Spleen (tissue), 11 donors: ENCODE data around the gene CDH7. TPM values are rescaled to one million over a fixed set of nuclear protein-coding genes. Genes with fewer than 3 reads are reported as not detected.

Experiments used
- DNase-seq: peaks from one replicate; pipeline ENCODE4 v3.0.0-alpha.2; 2020
- H3K27ac ChIP-seq, 8 donors: fragments of 200-600 bp; sonication (generic) in 7 of 8; 1 replicate in 4 of 8; 2 replicates in 4 of 8; pipeline versions ENCODE4 v1.5.0 to v1.8.0; 2016 to 2021; ENCODE audit warnings: inconsistent platforms in 4 of 8, mild to moderate bottlenecking in 4 of 8, moderate library complexity in 1 of 8
- H3K27me3 ChIP-seq, 7 donors: fragments of 200-600 bp; sonication (generic) in 6 of 7; replicated peaks in 1 of 7; 1 replicate in 4 of 7; 2 replicates in 3 of 7; pipeline versions ENCODE4 v1.5.0 to v1.8.0; 2016 to 2021; ENCODE audit warnings: inconsistent platforms in 3 of 7, mild to moderate bottlenecking in 1 of 7
- H3K36me3 ChIP-seq, 6 donors: fragments of 200-600 bp; sonication (generic) in 5 of 6; 1 replicate in 4 of 6; 2 replicates in 2 of 6; pipeline versions ENCODE4 v1.5.0 to v1.8.0; 2016 to 2021; ENCODE audit warnings: inconsistent platforms in 2 of 6
- H3K4me1 ChIP-seq, 6 donors: fragments of 200-600 bp; sonication (generic) in 5 of 6; 1 replicate in 3 of 6; 2 replicates in 3 of 6; pipeline versions ENCODE4 v1.5.0 to v1.8.0; 2016 to 2021; ENCODE audit warnings: inconsistent platforms in 3 of 6
- H3K4me3 ChIP-seq, 8 donors: fragments of 200-600 bp; sonication (generic) in 7 of 8; 1 replicate in 4 of 8; 2 replicates in 4 of 8; pipeline versions ENCODE4 v1.5.0 to v1.8.0; 2016 to 2021; ENCODE audit warnings: inconsistent platforms in 4 of 8, mild to moderate bottlenecking in 4 of 8, moderate library complexity in 2 of 8
- H3K9me3 ChIP-seq, 8 donors: fragments of 200-600 bp; sonication (generic) in 7 of 8; 1 replicate in 4 of 8; 2 replicates in 4 of 8; pipeline versions ENCODE4 v1.5.0 to v1.8.0; 2016 to 2021; ENCODE audit warnings: inconsistent platforms in 4 of 8
- POLR2A ChIP-seq, 3 donors: fragments of 450-650 bp; IDR thresholded peaks; one replicate each; pipeline ENCODE4 v1.5.1; 2017; ENCODE audit warnings: antibody characterized with exemption in 3 of 3, mild to moderate bottlenecking in 1 of 3
- POLR2AphosphoS5 ChIP-seq, 3 donors: sonication (generic); formaldehyde crosslinking; IDR thresholded peaks; one replicate each; pipeline ENCODE4 v1.5.1; 2017; ENCODE audit warnings: antibody characterized with exemption in 3 of 3
- WGBS, 5 donors: extraction: QIAGEN DNeasy Blood & Tissue Kit in 3 of 5; methylation state at CpG; one replicate each; pipeline versions ENCODE4 v1.1.5 to v1.1.7; 2013 to 2018; 5-methylcytosine and 5-hydroxymethylcytosine counted together
- intact Hi-C: fragments of 100-400 bp; cut with DNase I; formaldehyde crosslinking; loops from one replicate; pipeline ENCODE4 v1.15.0; 2023; ENCODE audit warnings: low total_unique reads
- polyA plus RNA-seq, 3 donors: library from polyadenylated mRNA; stranded (reverse); fragments of 200-250 nt; gene quantifications; one replicate each; pipeline ENCODE4 v1.2.1, GENCODE V29; 2013
- total RNA-seq, 7 donors: library from RNA; depleted of rRNA in 3 of 7; stranded (reverse); fragments of >200 nt in 3 of 7; fragmentation: NEBNext Ultra II Directional in 4 of 7; extraction: Animal tissue kit (Norgen Biotek cat#: 25700) in 4 of 7; gene quantifications; one replicate each; pipeline versions ENCODE4 v1.1.0 to v1.2.1, GENCODE V29; 2016 to 2021
- TF ChIP-seq, protein P1 (sequence below), 11 experiments: fragments of 200-600 bp in 7 of 11; fragments of 450-650 bp in 4 of 11; sonication (generic) in 4 of 11; IDR thresholded peaks in 8 of 11; conservative IDR thresholded peaks in 3 of 11; 1 replicate in 7 of 11; 2 replicates in 4 of 11; pipeline versions ENCODE4 v1.4.0 to v1.8.0; 2016 to 2021; ENCODE audit warnings: antibody characterized with exemption in 11 of 11, inconsistent platforms in 4 of 11, mild to moderate bottlenecking in 1 of 11
- donor health status: healthy with polysubstance abuse.
- donor health status: DM: no; HTN: no; CAD: no; lungs with moderate emphysema.
- donor health status: DM: no; HTN: no; CAD: no.
- donor health status: Bipolar disorder and iron deficiency.
- donor health status: healthy.
- donor health status: DM: no; HTN: no; CAD: no.
- donor health status: DM: yes; HTN: yes; CAD: no.

Gene CDH7
- total and polyA plus RNA-seq, 10 donors: under 0.01 to 0.09 (median 0.06) TPM; not detected in 6

DNA sequence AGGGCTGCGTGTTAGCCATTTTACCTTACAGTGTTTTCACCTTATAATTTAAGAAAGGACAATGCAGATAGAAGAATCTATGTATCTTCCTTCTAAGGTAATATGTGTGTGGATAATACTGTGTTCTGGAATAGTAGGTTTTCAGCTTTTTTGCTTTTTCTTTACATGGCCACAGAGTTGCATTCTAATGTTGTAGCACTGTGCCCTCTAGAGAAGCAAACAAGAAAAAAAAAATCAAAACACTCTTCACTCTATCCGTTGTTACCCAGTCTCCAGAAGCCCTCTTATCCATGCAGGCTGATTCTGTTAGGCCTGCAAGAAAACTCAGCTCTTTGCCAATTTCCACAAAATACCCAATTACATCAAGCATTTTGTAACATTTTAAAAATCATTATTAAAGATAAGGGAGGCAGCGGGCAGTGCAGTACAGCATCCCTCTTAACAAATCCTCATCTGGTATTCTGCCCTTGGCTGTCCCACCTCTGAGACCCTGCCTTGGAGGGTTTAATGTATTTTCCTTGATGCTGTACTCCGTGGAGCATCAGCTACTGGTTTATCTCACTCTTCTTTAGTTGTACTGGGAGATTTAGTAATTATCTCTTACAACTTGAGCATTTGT, 41.8 kb downstream of the CDH7 start:
- Histone ChIP-seq H3K27me3 (no peaks in the 10 kb centered on the region), H3K27ac (no peak overlapping the region), H3K4me3 (no peak overlapping the region), H3K4me1 (no peaks in the 10 kb centered on the region), H3K36me3 (no peaks in the 10 kb centered on the region), H3K9me3 (no peaks in the 10 kb centered on the region)
- DNase-seq: no peak
- TF ChIP-seq POLR2A (IDR thresholded peaks at IDR 0.05) (no peak), POLR2AphosphoS5 (IDR thresholded peaks at IDR 0.05) (no peak)
- TF ChIP-seq, protein P1, sequence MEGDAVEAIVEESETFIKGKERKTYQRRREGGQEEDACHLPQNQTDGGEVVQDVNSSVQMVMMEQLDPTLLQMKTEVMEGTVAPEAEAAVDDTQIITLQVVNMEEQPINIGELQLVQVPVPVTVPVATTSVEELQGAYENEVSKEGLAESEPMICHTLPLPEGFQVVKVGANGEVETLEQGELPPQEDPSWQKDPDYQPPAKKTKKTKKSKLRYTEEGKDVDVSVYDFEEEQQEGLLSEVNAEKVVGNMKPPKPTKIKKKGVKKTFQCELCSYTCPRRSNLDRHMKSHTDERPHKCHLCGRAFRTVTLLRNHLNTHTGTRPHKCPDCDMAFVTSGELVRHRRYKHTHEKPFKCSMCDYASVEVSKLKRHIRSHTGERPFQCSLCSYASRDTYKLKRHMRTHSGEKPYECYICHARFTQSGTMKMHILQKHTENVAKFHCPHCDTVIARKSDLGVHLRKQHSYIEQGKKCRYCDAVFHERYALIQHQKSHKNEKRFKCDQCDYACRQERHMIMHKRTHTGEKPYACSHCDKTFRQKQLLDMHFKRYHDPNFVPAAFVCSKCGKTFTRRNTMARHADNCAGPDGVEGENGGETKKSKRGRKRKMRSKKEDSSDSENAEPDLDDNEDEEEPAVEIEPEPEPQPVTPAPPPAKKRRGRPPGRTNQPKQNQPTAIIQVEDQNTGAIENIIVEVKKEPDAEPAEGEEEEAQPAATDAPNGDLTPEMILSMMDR (IDR thresholded peaks at IDR 0.05 in 8 of 11, conservative IDR thresholded peaks at IDR 0.05 in 3 of 11): no peak
- WGBS, 5 donors: 68 to 83% (median 72%) methylated on average over 4 of the region's 4 CpGs
- intact Hi-C loops: no loop called here

DNA sequence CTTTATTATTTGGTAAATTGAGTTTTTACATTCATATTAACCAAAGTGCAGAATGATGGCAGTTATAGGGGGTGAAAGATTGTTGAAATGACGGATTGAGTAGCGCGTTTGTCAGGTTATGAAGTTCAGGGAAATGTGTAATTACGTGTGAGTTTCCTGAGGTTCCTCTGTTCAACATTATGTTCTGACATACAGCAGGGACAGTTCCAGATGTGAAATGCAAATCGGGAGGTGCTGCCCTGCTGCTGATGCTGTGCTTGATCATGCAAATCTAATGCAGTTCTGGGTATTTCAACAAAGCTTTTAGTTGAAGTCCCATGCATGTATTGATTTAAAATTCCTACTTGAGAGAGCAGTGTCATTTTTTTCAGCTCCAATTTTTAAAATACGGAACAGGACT, 57.9 kb downstream of the CDH7 start:
- no peak overlapping the region for H3K4me3 ChIP-seq
- no peaks in the 10 kb centered on the region for H3K27me3 ChIP-seq
- WGBS, 5 donors: 39 to 74% (median 64%) methylated on average over 6 of the region's 6 CpGs

DNA sequence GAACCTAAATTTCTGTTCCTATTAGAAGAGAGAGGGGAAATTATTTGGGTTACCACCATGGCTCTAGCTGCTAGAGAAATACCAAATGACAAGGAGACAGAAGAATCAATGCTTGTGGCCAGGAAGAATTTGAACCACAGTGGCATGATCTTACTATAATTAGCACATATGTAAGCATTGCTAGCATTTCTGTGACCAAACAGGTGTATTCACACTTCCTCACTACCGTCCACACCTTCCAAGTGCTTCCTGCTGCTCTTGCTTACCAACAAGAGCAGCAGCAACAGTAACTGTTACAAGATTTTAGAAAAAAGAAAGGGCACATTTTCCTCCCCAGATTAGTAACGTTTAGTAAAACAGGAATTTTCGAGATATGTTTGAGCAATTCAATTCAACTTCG, 60.5 kb downstream of the CDH7 start:
- intact Hi-C loops: no loop called here
- Histone ChIP-seq H3K36me3 (no peaks in the 10 kb centered on the region), H3K27ac (no peak overlapping the region)

More for the DNA sequence above, 57.9 kb downstream of the CDH7 start:
- H3K27ac ChIP-seq: no peak overlapping the region
- no peak for DNase-seq
- no peaks in the 10 kb centered on the region for H3K36me3 ChIP-seq
- TF ChIP-seq POLR2AphosphoS5 (IDR thresholded peaks at IDR 0.05) (no peak), POLR2A (IDR thresholded peaks at IDR 0.05) (no peak)
- TF ChIP-seq, protein P1 (IDR thresholded peaks at IDR 0.05 in 8 of 11, conservative IDR thresholded peaks at IDR 0.05 in 3 of 11): no peak
- no peaks in the 10 kb centered on the region for H3K4me1 ChIP-seq
- no peaks in the 10 kb centered on the region for H3K9me3 ChIP-seq
- intact Hi-C loops: no loop called here

DNA sequence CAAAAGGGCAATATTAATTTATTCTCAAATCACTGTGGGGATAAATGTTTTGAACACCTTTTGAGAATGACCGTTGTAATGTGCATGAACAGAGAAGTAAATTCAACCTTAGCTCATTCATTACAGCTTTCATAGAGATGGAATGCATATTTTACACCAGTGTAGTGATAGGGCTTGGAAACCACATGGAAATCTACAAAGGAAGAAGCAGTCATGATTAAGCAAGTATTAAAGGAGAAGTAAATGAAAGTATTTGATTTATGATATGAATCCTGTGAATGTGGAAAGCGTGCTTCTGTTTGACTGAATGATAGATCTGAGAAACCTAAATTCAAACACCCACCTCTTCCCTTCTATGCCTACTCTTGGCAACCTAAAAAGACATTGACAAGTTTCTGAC, 64.7 kb downstream of the CDH7 start:
- 26 to 47% (median 29%) methylated on average over 2 of the region's 2 CpGs for WGBS, 5 donors
- no peaks in the 10 kb centered on the region for H3K4me1 ChIP-seq
- no peaks in the 10 kb centered on the region for H3K36me3 ChIP-seq
- no peak overlapping the region for H3K27ac ChIP-seq
- no peaks in the 10 kb centered on the region for H3K27me3 ChIP-seq
- H3K4me3 ChIP-seq: no peak overlapping the region
- no peak for DNase-seq
- TF ChIP-seq POLR2A (IDR thresholded peaks at IDR 0.05) (no peak), POLR2AphosphoS5 (IDR thresholded peaks at IDR 0.05) (no peak)
- TF ChIP-seq, protein P1 (IDR thresholded peaks at IDR 0.05 in 8 of 11, conservative IDR thresholded peaks at IDR 0.05 in 3 of 11): no peak
- intact Hi-C loops: no loop called here
- no peaks in the 10 kb centered on the region for H3K9me3 ChIP-seq

More for the DNA sequence above, 60.5 kb downstream of the CDH7 start:
- DNase-seq: no peak
- no peak overlapping the region for H3K4me3 ChIP-seq
- WGBS, 5 donors: 39 to 49% (median 45%) methylated on average over 4 of the region's 4 CpGs
- H3K27me3 ChIP-seq: no peaks in the 10 kb centered on the region
- no peaks in the 10 kb centered on the region for H3K9me3 ChIP-seq
- TF ChIP-seq, protein P1 (IDR thresholded peaks at IDR 0.05 in 8 of 11, conservative IDR thresholded peaks at IDR 0.05 in 3 of 11): no peak
- TF ChIP-seq POLR2AphosphoS5 (IDR thresholded peaks at IDR 0.05) (no peak), POLR2A (IDR thresholded peaks at IDR 0.05) (no peak)
- no peaks in the 10 kb centered on the region for H3K4me1 ChIP-seq
